Measurements from ENCODE around the gene ZNF182.
"Not testable (repeated sequence)": the region's sequence is repeated elsewhere in the genome, so short reads cannot be mapped to it uniquely, and the experiment has no call there.

ZNF182 gene

DNA sequence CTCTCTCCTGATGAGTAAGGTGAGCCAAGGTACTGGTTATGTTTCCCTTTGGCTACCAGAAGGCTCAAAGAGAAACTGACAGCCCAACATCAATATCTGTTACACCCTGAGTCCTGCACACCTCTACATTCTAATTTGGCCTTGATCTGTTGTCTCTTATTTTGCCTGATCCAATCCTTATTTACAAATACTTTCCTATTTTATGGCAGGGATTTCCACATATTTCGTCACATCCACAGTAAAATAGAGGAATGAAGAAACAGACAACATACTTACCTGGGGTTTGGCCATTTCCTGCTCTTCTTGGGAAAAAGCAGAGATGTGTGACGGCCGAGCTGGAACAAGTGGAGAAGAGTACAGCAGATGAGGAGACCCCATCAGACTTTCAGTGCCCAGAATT, 1.5 kb downstream of the ZNF182 start:
- no peak for DNase-seq (ENCODE audit: low read depth, low spot score)

DNA sequence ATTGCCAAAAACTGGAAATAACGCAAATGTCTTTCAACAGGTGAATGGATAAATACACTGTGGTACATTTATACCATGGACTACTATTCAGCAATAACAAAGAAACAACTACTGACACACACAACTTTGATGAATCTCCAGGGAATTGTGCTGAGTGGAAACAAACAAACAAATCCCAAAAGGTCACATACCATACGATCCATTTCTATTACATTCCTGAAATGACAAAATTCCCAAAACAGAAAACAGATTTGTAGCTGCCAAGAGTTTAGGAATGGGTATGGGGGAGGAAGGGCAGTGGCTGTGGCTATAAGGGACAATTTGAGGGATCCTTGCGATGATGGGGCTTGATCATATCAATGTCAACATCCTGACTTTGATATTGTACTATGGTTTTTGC, 2.5 kb downstream of the ZNF182 start:
- no peak for DNase-seq (ENCODE audit: low read depth, low spot score)

DNA sequence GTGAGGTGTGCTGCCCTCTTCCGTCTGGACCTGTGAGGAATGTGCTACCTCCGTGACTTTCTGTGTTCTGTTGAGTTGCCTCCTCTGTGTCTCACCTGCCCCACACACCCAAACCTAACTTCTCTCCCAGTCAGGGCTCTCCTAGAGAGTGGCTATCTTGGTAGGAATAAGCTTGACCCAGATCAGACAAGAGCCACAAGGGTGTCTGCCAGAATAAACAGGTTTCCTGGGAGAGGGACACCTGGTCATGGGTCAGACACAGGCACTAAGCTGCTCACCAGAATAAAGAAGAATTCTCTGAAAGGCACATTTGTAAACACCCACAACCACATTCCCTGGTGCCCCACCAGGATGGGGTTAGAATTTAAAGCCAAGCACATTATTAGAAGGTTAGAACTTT, 11.1 kb downstream of the ZNF182 start:
- DNase-seq (ENCODE audit: low read depth, low spot score) = no peak

DNA sequence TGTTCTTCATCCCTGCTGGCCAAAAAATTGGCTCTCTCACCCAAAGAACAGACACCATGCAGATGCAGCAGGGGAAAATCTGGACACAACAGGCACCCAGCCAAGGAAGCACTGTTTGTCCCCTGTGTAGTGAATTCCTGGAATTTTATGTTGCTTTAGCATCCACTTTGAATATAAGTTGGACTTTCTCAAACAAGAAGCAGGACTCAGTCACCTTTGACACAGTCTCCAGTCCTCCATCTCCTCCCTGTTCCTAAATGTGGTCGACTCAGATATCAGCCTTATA, 11.8 kb downstream of the ZNF182 start:
- DNase-seq (ENCODE audit: low read depth, low spot score) = no peak

- no peak for DNase-seq (ENCODE audit: low read depth, low spot score)
Measured at GRCh38 chrX:47991263-47992094, 12.3 kb downstream of the ZNF182 start.

- DNase-seq (ENCODE audit: low read depth, low spot score) = no peak
Measured at GRCh38 chrX:47976254-47977151, 27.3 kb downstream of the ZNF182 start.

- no peak for DNase-seq (ENCODE audit: low read depth, low spot score)
Measured at GRCh38 chrX:47973235-47973634, 30.6 kb downstream of the ZNF182 start.

- not testable (repeated sequence) for DNase-seq (ENCODE audit: low read depth, low spot score)
Measured at GRCh38 chrX:47965526-47965925, 38.3 kb downstream of the ZNF182 start.

GRCh38 chrX:47961830-47962229, 42.0 kb downstream of the ZNF182 start:
- DNase-seq (ENCODE audit: low read depth, low spot score) = not testable (repeated sequence)

GRCh38 chrX:47960406-47960805, 43.4 kb downstream of the ZNF182 start:
- no peak for DNase-seq (ENCODE audit: low read depth, low spot score)

GRCh38 chrX:47958761-47959342, 44.9 kb downstream of the ZNF182 start:
- no peak for DNase-seq (ENCODE audit: low read depth, low spot score)

DNA sequence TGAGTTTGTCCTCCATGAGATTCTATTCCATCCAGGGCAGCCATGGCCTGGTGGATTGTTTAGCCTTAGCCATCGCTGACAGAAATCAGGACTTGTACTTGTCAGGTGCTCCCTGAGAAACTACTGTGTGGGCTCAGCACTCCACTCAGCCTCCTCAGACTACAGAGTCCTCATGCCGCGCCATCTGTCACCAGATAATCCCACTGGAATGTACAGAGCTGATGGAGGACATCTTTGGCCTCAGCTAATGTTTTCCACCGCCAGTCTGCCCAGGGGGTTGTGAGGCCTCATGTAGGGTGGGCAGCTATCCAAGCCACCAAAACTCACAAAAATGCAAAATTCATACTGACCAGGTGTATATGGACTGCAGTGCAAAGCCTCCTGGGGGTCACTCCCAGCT, 45.6 kb downstream of the ZNF182 start:
- not testable (repeated sequence) for DNase-seq (ENCODE audit: low read depth, low spot score)

- DNase-seq (ENCODE audit: low read depth, low spot score) = no peak
Measured at GRCh38 chrX:47956016-47956415, 47.8 kb downstream of the ZNF182 start.

DNA sequence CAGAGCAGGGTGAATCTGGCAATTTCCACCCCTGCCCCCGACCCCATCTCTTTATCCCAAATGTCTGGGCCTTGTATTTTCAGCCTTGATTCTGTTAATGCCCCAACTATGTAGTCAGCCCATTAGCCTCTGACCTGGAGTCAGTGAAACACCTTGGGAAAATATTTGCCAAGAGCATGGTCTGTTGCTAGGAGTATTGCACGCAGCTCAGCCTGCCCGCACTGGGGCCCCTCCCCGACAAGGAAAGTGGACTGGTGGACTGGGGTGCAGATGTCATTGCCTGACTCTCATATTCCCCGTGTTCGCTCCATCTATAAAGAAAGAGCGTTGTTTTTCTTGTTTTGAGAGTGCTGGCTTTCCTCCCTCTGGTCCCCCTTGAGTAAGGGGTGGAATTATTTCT, 48.5 kb downstream of the ZNF182 start:
- not testable (repeated sequence) for DNase-seq (ENCODE audit: low read depth, low spot score)

DNA sequence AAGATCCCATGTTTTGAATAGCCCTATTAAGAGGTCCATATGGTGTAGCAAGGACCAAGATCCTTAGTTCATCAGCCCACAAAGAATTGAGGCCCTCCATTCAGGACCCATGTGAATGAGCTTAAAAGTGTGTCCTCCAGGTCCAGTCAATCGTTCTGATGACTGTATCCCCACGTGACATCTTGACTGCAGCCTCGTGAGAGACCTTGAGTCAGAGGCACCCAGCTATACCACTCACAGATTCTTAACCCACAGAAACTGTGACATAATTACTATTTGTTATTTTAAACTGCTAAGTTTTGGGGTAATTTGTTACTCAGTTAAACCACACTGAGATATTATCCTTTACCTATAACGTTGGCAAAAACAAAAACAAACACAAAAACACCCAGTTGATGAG, 62.4 kb downstream of the ZNF182 start:
- no peak for DNase-seq (ENCODE audit: low read depth, low spot score)

- DNase-seq (ENCODE audit: low read depth, low spot score) = no peak
Measured at GRCh38 chrX:47940448-47940847, 63.3 kb downstream of the ZNF182 start.

GRCh38 chrX:47936940-47937317, 66.9 kb downstream of the ZNF182 start:
- DNase-seq (ENCODE audit: low read depth, low spot score) = no peak

GRCh38 chrX:47936224-47936939, 67.4 kb downstream of the ZNF182 start:
- no peak for DNase-seq (ENCODE audit: low read depth, low spot score)

GRCh38 chrX:47933946-47934345, 69.8 kb downstream of the ZNF182 start:
- DNase-seq (ENCODE audit: low read depth, low spot score) = no peak

- DNase-seq (ENCODE audit: low read depth, low spot score) = not testable (repeated sequence)
Measured at GRCh38 chrX:47931970-47932369, 71.8 kb downstream of the ZNF182 start.

DNA sequence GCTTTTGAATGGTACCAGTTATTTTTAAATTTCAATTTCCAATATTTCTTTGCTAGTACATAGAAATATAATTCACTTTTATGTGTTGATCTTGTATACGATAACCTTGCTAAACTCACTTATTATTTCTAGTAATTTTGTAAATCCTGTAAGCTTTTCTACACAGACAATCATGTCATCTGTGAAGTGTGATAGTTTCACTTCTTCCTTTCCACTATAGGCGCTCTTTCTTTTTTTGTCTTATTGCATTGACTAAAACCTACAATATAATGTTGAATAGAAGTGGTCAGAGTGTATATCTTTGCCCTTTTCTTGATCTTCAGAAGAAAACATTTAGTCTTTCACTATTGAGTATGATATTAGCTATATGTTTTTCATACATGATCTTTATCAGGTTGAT, 76.6 kb downstream of the ZNF182 start:
- DNase-seq (ENCODE audit: low read depth, low spot score) = no peak
